H1 (cell line): ENCODE data around the gene POLR3E. TPM values are rescaled to one million over a fixed set of nuclear protein-coding genes. Genes with fewer than 3 reads are reported as not detected.

ENCODE experiments used
- CTCF ChIA-PET: fragments of 300-600 bp; sonication (Branson Sonifier 250); formaldehyde crosslinking; loops from one replicate; lab custom pipeline; 2021; ENCODE audit not compliant: partially characterized antibody; lab: Charles Lee
- POLR2A ChIA-PET: fragments of 300-600 bp; sonication (Branson Sonifier 250); formaldehyde crosslinking; loops from one replicate; lab custom pipeline; 2021; ENCODE audit warnings: inconsistent platforms; ENCODE audit not compliant: partially characterized antibody; lab: Charles Lee
- DNase-seq, 2 experiments: peaks; one replicate each; pipeline versions ENCODE4 v3.0.0 to v3.0.0-alpha.2; 2010 to 2022; ENCODE audit warnings: low spot score in 2 of 2, low read depth in 1 of 2, mixed read lengths in 1 of 2
- FAIRE-seq: peaks from 2 replicates; lab custom pipeline; 2011; peaks lifted over from hg19 to GRCh38; lab: Jason Lieb, UNC
- H2AFZ ChIP-seq: 2 replicates; pipeline ENCODE4 v1.8.1; 2012; ENCODE audit warnings: low read length, inconsistent platforms
- H2AK5ac ChIP-seq: 2 replicates; pipeline ENCODE4 v1.6.1; 2013; ENCODE audit warnings: low read depth, low read length
- H2BK120ac ChIP-seq: replicated peaks from 2 replicates; pipeline ENCODE3; 2013; ENCODE audit warnings: low read depth, low read length, inconsistent platforms
- H2BK12ac ChIP-seq: 2 replicates; pipeline ENCODE4 v1.6.1; 2013; ENCODE audit warnings: low read depth, low read length
- H2BK15ac ChIP-seq: 2 replicates; pipeline ENCODE4 v1.6.1; 2013; ENCODE audit warnings: low read length
- H2BK20ac ChIP-seq: 2 replicates; pipeline ENCODE4 v1.6.1; 2013; ENCODE audit warnings: low read length
- H2BK5ac ChIP-seq: 2 replicates; pipeline ENCODE4 v1.6.1; 2013; ENCODE audit warnings: low read depth, low read length
- H3K14ac ChIP-seq: 2 replicates; pipeline ENCODE4 v1.6.1; 2013; ENCODE audit warnings: inconsistent platforms; ENCODE audit not compliant: insufficient read length
- H3K18ac ChIP-seq: 2 replicates; pipeline ENCODE4 v1.6.1; 2013; ENCODE audit warnings: low read length; ENCODE audit errors: extremely low read depth
- H3K23ac ChIP-seq: 2 replicates; pipeline ENCODE4 v1.6.1; 2013; ENCODE audit warnings: inconsistent platforms; ENCODE audit not compliant: insufficient read length
- H3K23me2 ChIP-seq: 2 replicates; pipeline ENCODE4 v1.6.1; 2013; ENCODE audit warnings: low read depth, low read length
- H3K27ac ChIP-seq: 2 replicates; pipeline ENCODE4 v1.6.1; 2011; ENCODE audit warnings: low read depth, low read length, inconsistent platforms
- H3K27me3 ChIP-seq, 4 experiments: replicated peaks in 1 of 4; 1 replicate in 1 of 4; 2 replicates in 3 of 4; pipeline versions ENCODE4 v1.6.1 to v1.8.1; 2011 to 2013; ENCODE audit warnings: low read length in 3 of 4, mild to moderate bottlenecking in 3 of 4, inconsistent platforms in 2 of 4, mixed read lengths in 2 of 4, moderate library complexity in 1 of 4; ENCODE audit not compliant: control insufficient read depth in 3 of 4, insufficient read depth in 3 of 4; ENCODE audit errors: extremely low read depth in 1 of 4
- H3K36me3 ChIP-seq, 4 experiments: 2 replicates each; pipeline versions ENCODE4 v1.6.1 to v1.8.1; 2011 to 2013; ENCODE audit warnings: mild to moderate bottlenecking in 4 of 4, low read length in 3 of 4, moderate library complexity in 2 of 4, control low read depth in 1 of 4, inconsistent platforms in 1 of 4; ENCODE audit not compliant: insufficient read depth in 4 of 4, control insufficient read depth in 2 of 4
- H3K4ac ChIP-seq: replicated peaks from 2 replicates; pipeline ENCODE3; 2013; ENCODE audit warnings: low read length, low read depth, mixed read lengths, inconsistent platforms; ENCODE audit not compliant: insufficient read length
- H3K4me1 ChIP-seq, 4 experiments: replicated peaks in 1 of 4; 1 replicate in 1 of 4; 2 replicates in 3 of 4; pipeline versions ENCODE4 v1.6.1 to v1.8.1; 2011 to 2013; ENCODE audit warnings: low read length in 3 of 4, inconsistent platforms in 2 of 4, mixed read lengths in 1 of 4; ENCODE audit not compliant: insufficient read depth in 4 of 4, control insufficient read depth in 3 of 4
- H3K4me2 ChIP-seq, 2 experiments: 2 replicates each; pipeline versions ENCODE4 v1.6.1 to v1.8.1; 2011 to 2013; ENCODE audit warnings: low read depth in 2 of 2, low read length in 2 of 2, control low read depth in 1 of 2, inconsistent platforms in 1 of 2, mild to moderate bottlenecking in 1 of 2; ENCODE audit not compliant: insufficient read depth in 1 of 2
- H3K4me3 ChIP-seq, 4 experiments: fragments of 200-600, 300-600 bp in 1 of 4; sonication (generic), shearing (Covaris generic), sonication (Bioruptor Twin) in 1 of 4; 2 replicates each; pipeline versions ENCODE4 v1.5.1 to v1.8.1; 2011 to 2016; ENCODE audit warnings: low read length in 4 of 4, low read depth in 3 of 4, control low read depth in 2 of 4, inconsistent platforms in 2 of 4, mild to moderate bottlenecking in 2 of 4, mixed read lengths in 1 of 4, moderate library complexity in 1 of 4; ENCODE audit not compliant: insufficient read depth in 2 of 4; ENCODE audit errors: extremely low read depth in 1 of 4
- H3K56ac ChIP-seq: replicated peaks from 2 replicates; pipeline ENCODE3; 2013; ENCODE audit warnings: low read depth, mild to moderate bottlenecking, mixed read lengths, low read length, inconsistent platforms; ENCODE audit not compliant: insufficient read length
- H3K79me1 ChIP-seq: 2 replicates; pipeline ENCODE4 v1.6.1; 2013; ENCODE audit warnings: low read depth, low read length, control low read depth
- H3K79me2 ChIP-seq, 2 experiments: 2 replicates each; pipeline versions ENCODE4 v1.6.1 to v1.8.1; 2012 to 2013; ENCODE audit warnings: low read length in 2 of 2, mild to moderate bottlenecking in 2 of 2, inconsistent platforms in 1 of 2; ENCODE audit not compliant: insufficient read depth in 2 of 2, control insufficient read depth in 1 of 2
- H3K9ac ChIP-seq, 4 experiments: replicated peaks in 1 of 4; 1 replicate in 1 of 4; 2 replicates in 3 of 4; pipeline versions ENCODE4 v1.6.1 to v1.8.1; 2011 to 2013; ENCODE audit warnings: low read depth in 3 of 4, low read length in 3 of 4, control low read depth in 2 of 4, mild to moderate bottlenecking in 2 of 4, moderate library complexity in 2 of 4, inconsistent platforms in 1 of 4; ENCODE audit errors: extremely low read depth in 1 of 4
- H3K9me3 ChIP-seq, 2 experiments: 2 replicates each; pipeline versions ENCODE4 v1.6.1 to v1.8.1; 2012 to 2013; ENCODE audit warnings: mild to moderate bottlenecking in 2 of 2, moderate library complexity in 2 of 2, control low read depth in 1 of 2, inconsistent platforms in 1 of 2, low read depth in 1 of 2, low read length in 1 of 2, mixed read lengths in 1 of 2; ENCODE audit not compliant: insufficient read depth in 2 of 2
- H4K20me1 ChIP-seq, 2 experiments: replicated peaks in 1 of 2; 2 replicates each; pipeline versions ENCODE3 to v1.8.1; 2011 to 2013; ENCODE audit warnings: inconsistent platforms in 2 of 2, low read length in 2 of 2, mild to moderate bottlenecking in 1 of 2; ENCODE audit not compliant: insufficient read depth in 2 of 2, control insufficient read depth in 1 of 2
- H4K5ac ChIP-seq: 2 replicates; pipeline ENCODE4 v1.6.1; 2013; ENCODE audit warnings: low read length, low read depth, mixed read lengths, inconsistent platforms; ENCODE audit not compliant: insufficient read length
- H4K8ac ChIP-seq: 2 replicates; pipeline ENCODE4 v1.8.0; 2013; ENCODE audit warnings: mild to moderate bottlenecking, moderate library complexity, low read length, inconsistent platforms; ENCODE audit not compliant: insufficient read depth; ENCODE audit errors: extremely low read depth
- H4K91ac ChIP-seq: replicated peaks from 2 replicates; pipeline ENCODE3; 2013; ENCODE audit warnings: low read length, mixed read lengths, inconsistent platforms; ENCODE audit not compliant: insufficient read length
- ATF3 ChIP-seq: IDR thresholded peaks from 2 replicates; pipeline ENCODE4 v1.6.1; 2011; ENCODE audit warnings: low read depth, mild to moderate bottlenecking, low read length; ENCODE audit not compliant: insufficient read depth
- EP300 ChIP-seq, 2 experiments: IDR thresholded peaks; 1 replicate in 1 of 2; 2 replicates in 1 of 2; pipeline ENCODE4 v1.6.1; 2011 to 2012; ENCODE audit warnings: low read depth in 2 of 2, low read length in 2 of 2, mild to moderate bottlenecking in 2 of 2, borderline replicate concordance in 1 of 2, inconsistent platforms in 1 of 2, moderate library complexity in 1 of 2
- EZH2 ChIP-seq: fragments of 200-600 bp; sonication (generic); IDR thresholded peaks from 2 replicates; pipeline ENCODE4 v1.7.1; 2012; ENCODE audit warnings: low read depth, mild to moderate bottlenecking, moderate library complexity, low read length, inconsistent platforms; ENCODE audit not compliant: severe bottlenecking
- JUN ChIP-seq: IDR thresholded peaks from 2 replicates; pipeline ENCODE4 v1.6.1; 2011; ENCODE audit warnings: low read depth, mild to moderate bottlenecking, improper control_type of control experiment, low read length
- POLR2A ChIP-seq, 2 experiments: IDR thresholded peaks; 1 replicate in 1 of 2; 2 replicates in 1 of 2; pipeline ENCODE4 v1.6.1; 2011; ENCODE audit warnings: low read depth in 2 of 2, low read length in 2 of 2, mild to moderate bottlenecking in 2 of 2; ENCODE audit errors: control extremely low read depth in 1 of 2
- RNF2 ChIP-seq: fragments of 200-900, 300-1000 bp; sonication (generic); IDR thresholded peaks from 2 replicates; pipeline ENCODE4 v1.7.1; 2016; ENCODE audit warnings: borderline replicate concordance, low read depth, mild to moderate bottlenecking, antibody characterized with exemption, low read length; ENCODE audit not compliant: poor library complexity, severe bottlenecking; ENCODE audit errors: missing control alignments
- SIX5 ChIP-seq: IDR thresholded peaks from 2 replicates; pipeline ENCODE4 v1.6.1; 2011; ENCODE audit warnings: mild to moderate bottlenecking, low read depth, low read length
- TAF7 ChIP-seq: optimal IDR thresholded peaks from 2 replicates; pipeline ENCODE3; 2011; ENCODE audit warnings: low read depth, mild to moderate bottlenecking, inconsistent platforms, low read length, moderate library complexity, borderline replicate concordance
- TBP ChIP-seq: IDR thresholded peaks from 2 replicates; pipeline ENCODE4 v1.6.1; 2011; ENCODE audit warnings: low read depth, low read length, improper control_type of control experiment
- TCF12 ChIP-seq: IDR thresholded peaks from 2 replicates; pipeline ENCODE4 v1.6.1; 2011; ENCODE audit warnings: low read depth, mild to moderate bottlenecking, low read length
- ZNF274 ChIP-seq: IDR thresholded peaks from 2 replicates; pipeline ENCODE4 v1.7.0; 2012; ENCODE audit warnings: low read length, borderline replicate concordance; ENCODE audit errors: extremely low read depth
- WGBS, 2 experiments: shearing (Covaris generic) in 1 of 2; methylation state at CpG; one replicate each; pipeline versions ENCODE4 v1.1.6 to v1.1.7; 2013 to 2015; ENCODE audit warnings: low lambda C conversion rate in 2 of 2, mixed read lengths in 2 of 2, inconsistent platforms in 1 of 2, low coverage in 1 of 2, missing lambda C conversion rate in 1 of 2; ENCODE audit not compliant: insufficient replicate concordance in 2 of 2, insufficient coverage in 1 of 2, insufficient read length in 1 of 2; ENCODE audit errors: extremely low coverage in 1 of 2, missing lambda C conversion rate in 1 of 2; 5-methylcytosine and 5-hydroxymethylcytosine counted together
- polyA plus RNA-seq, 7 experiments: library from polyadenylated mRNA; depleted of rRNA in 3 of 7; stranded (reverse) in 5 of 7; unstranded in 2 of 7; fragments of >200 nt in 5 of 7; fragments of 200-250 nt in 2 of 7; gene quantifications; 1 replicate in 5 of 7; 2 replicates in 1 of 7; 4 replicates in 1 of 7; pipeline versions ENCODE4 v1.2.1 to v1.2.3, GENCODE V29; 2011 to 2013; ENCODE audit warnings: missing spikeins in 2 of 7, mixed read lengths in 2 of 7
- total RNA-seq: library from RNA; stranded (reverse); fragmentation: NEBNext Ultra II Directional; extraction: Animal tissue kit (Norgen Biotek cat#: 25700); gene quantifications from 2 replicates; pipeline ENCODE4 v1.2.1, GENCODE V29; 2021

Gene POLR3E
- total and polyA plus RNA-seq, 2 of the 8 experiments (the other 6 are each of a cell fraction or from before 2014, with no cell fraction given) = 96.5 to 125 TPM

GRCh38 chr16:22272870-22273650 is 24.1 kb upstream of the POLR3E start:
- H3K79me2 ChIP-seq = no peaks in the 10 kb centered on the region
- H2AK5ac ChIP-seq = no peak overlapping the region
- H3K4me3 ChIP-seq = no peak overlapping the region
- H4K91ac ChIP-seq = no peak overlapping the region
- ChIA-PET CTCF (interaction anchor here (0.9 to 1.2 kb wide), 2 partner anchors 10 to 27 kb away, joined by 3 to 5 read pairs; no protein-coding TSS in a partner anchor), POLR2A (interaction anchor here (0.6 to 1.5 kb wide), 4 partner anchors 8 to 22 kb away, joined by 3 to 6 read pairs (median 4); no protein-coding TSS in a partner anchor)
- no peak overlapping the region for H2BK12ac ChIP-seq
- no peak overlapping the region for H2BK20ac ChIP-seq
- H3K14ac ChIP-seq = no peak overlapping the region
- 95% methylated on average over 8 of the region's 8 CpGs; no CpG with 5 or more reads in 1 of the 2 experiments for WGBS, 2 experiments
- no peak for DNase-seq
- no peak overlapping the region for H4K5ac ChIP-seq
- H3K27me3 ChIP-seq = no peaks in the 10 kb centered on the region
- no peak overlapping the region for H4K8ac ChIP-seq
- no peaks in the 10 kb centered on the region for H3K23me2 ChIP-seq
- no peak overlapping the region for H3K23ac ChIP-seq
- no peaks in the 10 kb centered on the region for H3K79me1 ChIP-seq
- H2BK5ac ChIP-seq = no peak overlapping the region
- H3K36me3 ChIP-seq = peaks cover 2 to 24% (median 6%) of the 10 kb centered on the region in 4 experiments; a peak in 7 of 8 replicates
- no peak overlapping the region for H2AFZ ChIP-seq
- H3K18ac ChIP-seq = no peak overlapping the region
- no peak overlapping the region for H3K4ac ChIP-seq
- no peak overlapping the region for H3K4me2 ChIP-seq
- H3K9me3 ChIP-seq = no peaks in the 10 kb centered on the region
- H4K20me1 ChIP-seq = no peaks in the 10 kb centered on the region
- no peak for FAIRE-seq
- no peak overlapping the region for H2BK15ac ChIP-seq
- H3K56ac ChIP-seq = no peak overlapping the region
- H3K4me1 ChIP-seq = no peaks in the 10 kb centered on the region
- H3K9ac ChIP-seq = no peak overlapping the region
- no peak overlapping the region for H3K27ac ChIP-seq
- H2BK120ac ChIP-seq = no peak overlapping the region
- TF ChIP-seq SIX5 (no peak), EZH2 (no peak), TCF12 (no peak), ATF3 (no peak), TAF7 (no peak), RNF2 (no peak), TBP (no peak), JUN (no peak), POLR2A (IDR thresholded peaks at IDR 0.05; ENCODE audit: control extremely low read depth in 1 of 2, low read depth in 2 of 2, low read length in 2 of 2) (no peak), EP300 (IDR thresholded peaks at IDR 0.05; ENCODE audit: borderline replicate concordance in 1 of 2, low read depth in 2 of 2, low read length in 2 of 2) (no peak), ZNF274 (no peak)
